GM23338 (cell line): ENCODE results near the gene CCDC82. TPM values are rescaled to one million over a fixed set of nuclear protein-coding genes. Genes with fewer than 3 reads are reported as not detected.

Experiments
- ATAC-seq: fragments of 200-7000 bp; cut with Tn5 transposase; 3 replicates; pipeline ENCODE4 v1.9.1; 2020
- DNase-seq: peaks from one replicate; pipeline ENCODE4 v3.0.0-alpha.2; 2015; ENCODE audit warnings: low spot score
- H2AFZ ChIP-seq: fragments of 200-600 bp; sonication (generic); 2 replicates; pipeline ENCODE4 v1.8.0; 2016; ENCODE audit warnings: antibody characterized with exemption, mild to moderate bottlenecking, moderate library complexity
- H3F3A ChIP-seq: fragments of 200-600 bp; sonication (generic); replicated peaks from 2 replicates; pipeline ENCODE4 v1.8.0; 2017; ENCODE audit warnings: antibody characterized with exemption, mixed run types, low read depth
- H3K27ac ChIP-seq: fragments of 200-600 bp; sonication (generic); 2 replicates; pipeline ENCODE4 v1.6.1; 2016; ENCODE audit warnings: low read depth
- H3K27me3 ChIP-seq: fragments of 200-600 bp; sonication (generic); 2 replicates; pipeline ENCODE4 v1.8.0; 2016; ENCODE audit warnings: mild to moderate bottlenecking, mixed run types, moderate library complexity; ENCODE audit not compliant: insufficient read depth
- H3K36me3 ChIP-seq: fragments of 200-600 bp; sonication (generic); 2 replicates; pipeline ENCODE4 v1.8.0; 2016; ENCODE audit warnings: mild to moderate bottlenecking; ENCODE audit not compliant: insufficient read depth
- H3K4me1 ChIP-seq: fragments of 200-600 bp; sonication (generic); 2 replicates; pipeline ENCODE4 v1.8.0; 2016; ENCODE audit warnings: mild to moderate bottlenecking, moderate library complexity; ENCODE audit not compliant: insufficient read depth
- H3K4me2 ChIP-seq: fragments of 200-600 bp; sonication (generic); 2 replicates; pipeline ENCODE4 v1.7.1; 2017; ENCODE audit warnings: mixed run types
- H3K4me3 ChIP-seq: fragments of 200-600 bp; sonication (generic); 2 replicates; pipeline ENCODE4 v1.6.1; 2016; ENCODE audit warnings: mixed run types
- H3K79me2 ChIP-seq: fragments of 200-600 bp; sonication (generic); replicated peaks from 2 replicates; pipeline ENCODE4 v1.8.0; 2017; ENCODE audit warnings: mild to moderate bottlenecking; ENCODE audit not compliant: insufficient read depth
- H3K9me2 ChIP-seq: fragments of 200-600 bp; sonication (generic); 2 replicates; pipeline ENCODE4 v1.8.0; 2017; ENCODE audit not compliant: insufficient read depth
- H4K20me1 ChIP-seq: fragments of 200-600 bp; sonication (generic); replicated peaks from 2 replicates; pipeline ENCODE4 v1.8.0; 2017; ENCODE audit warnings: mild to moderate bottlenecking; ENCODE audit not compliant: insufficient read depth
- H3K27ac Mint-ChIP-seq: 2 replicates; pipeline ENCODE4 v1.8.0; 2020; ENCODE audit warnings: inconsistent platforms, mild to moderate bottlenecking, moderate library complexity, mixed read lengths
- H3K27me3 Mint-ChIP-seq: 3 replicates; pipeline ENCODE4 v1.8.0; 2022; ENCODE audit warnings: low read depth, mild to moderate bottlenecking, moderate library complexity, mixed read lengths, inconsistent platforms; ENCODE audit not compliant: insufficient read depth, poor library complexity
- H3K36me3 Mint-ChIP-seq: 3 replicates; pipeline ENCODE4 v1.8.0; 2021; ENCODE audit warnings: low read depth, mild to moderate bottlenecking, inconsistent platforms, moderate library complexity, mixed read lengths
- H3K4me1 Mint-ChIP-seq: 3 replicates; pipeline ENCODE4 v1.8.0; 2020; ENCODE audit warnings: mild to moderate bottlenecking, inconsistent platforms, mixed read lengths
- H3K4me3 Mint-ChIP-seq: 3 replicates; pipeline ENCODE4 v1.8.0; 2021; ENCODE audit warnings: moderate library complexity, mild to moderate bottlenecking, inconsistent platforms, mixed read lengths
- H3K9me3 Mint-ChIP-seq: 3 replicates; pipeline ENCODE4 v1.8.0; 2020; ENCODE audit warnings: moderate library complexity, mild to moderate bottlenecking, inconsistent platforms, mixed read lengths
- CREB1 ChIP-seq: fragments of 250-450 bp; sonication (Bioruptor Pico); IDR thresholded peaks from 2 replicates; pipeline ENCODE4 v1.5.0; 2020; ENCODE audit warnings: low read depth, mild to moderate bottlenecking, moderate library complexity
- EZH2 ChIP-seq: fragments of 200-600 bp; sonication (generic); IDR thresholded peaks from one replicate; pipeline ENCODE4 v1.8.0; 2017; ENCODE audit warnings: antibody characterized with exemption, mild to moderate bottlenecking, low read depth; ENCODE audit not compliant: unreplicated experiment
- EZH2phosphoT487 ChIP-seq: fragments of 200-600 bp; sonication (generic); IDR thresholded peaks from one replicate; pipeline ENCODE4 v1.8.1; 2018; ENCODE audit warnings: antibody characterized with exemption; ENCODE audit not compliant: unreplicated experiment
- NANOG ChIP-seq: IDR thresholded peaks from 2 replicates; pipeline ENCODE4 v1.6.1; 2016; ENCODE audit warnings: antibody characterized with exemption, borderline replicate concordance
- POLR2AphosphoS5 ChIP-seq: IDR thresholded peaks from 2 replicates; pipeline ENCODE4 v1.6.1; 2016; ENCODE audit warnings: antibody characterized with exemption, low read depth
- ZNF462 ChIP-seq: fragments of 250-450 bp; sonication (Bioruptor Pico); IDR thresholded peaks from 2 replicates; pipeline ENCODE4 v1.5.0; 2020; ENCODE audit warnings: mild to moderate bottlenecking, moderate library complexity
- polyA plus RNA-seq: library from polyadenylated mRNA; unstranded; fragments of >200 nt; fragmentation: Nextera tagmentation; extraction: Ambion mirVana; gene quantifications from 2 replicates; pipeline ENCODE4 v1.2.1, GENCODE V29; 2016
- total RNA-seq: library from RNA; depleted of rRNA; stranded (reverse); fragments of >200 nt; shearing (Covaris generic); gene quantifications from 2 replicates; pipeline ENCODE4 v1.2.3, GENCODE V29; 2014

The CCDC82 gene
- total and polyA plus RNA-seq, 2 experiments from 2014 or later = 15.7 to 45.8 TPM

GRCh38 chr11:96334219-96334618 is 55.5 kb downstream of the CCDC82 start (continued):
- TF ChIP-seq CREB1 = no peak
- TF ChIP-seq EZH2 = no peak
- no peak for TF ChIP-seq EZH2phosphoT487

- H4K20me1 ChIP-seq = no peaks in the 10 kb centered on the region
- H3K79me2 ChIP-seq = peaks cover 60% of the 10 kb centered on the region
- peak overlapping the region; percentile 0 for H3K4me2 ChIP-seq
- peaks cover 79% of the 10 kb centered on the region for H3K4me1 Mint-ChIP-seq
- H3K36me3 Mint-ChIP-seq = no peaks in the 10 kb centered on the region
- H2AFZ ChIP-seq = no peak overlapping the region
- 0 out of 2 replicates have a peak, but pooled peaks cover 5% of the 10 kb centered on the region for H3F3A ChIP-seq
- H3K4me3 ChIP-seq = peak overlapping the region; percentile 3
- H3K9me2 ChIP-seq = peaks cover 4% of the 10 kb centered on the region; the same call in 1 of the 2 replicates
- DNase-seq = peak; percentile 44
- H3K4me3 Mint-ChIP-seq = peak overlapping the region; percentile 29; the same call in 2 of the 3 replicates
- no peaks in the 10 kb centered on the region for H3K9me3 Mint-ChIP-seq
- H3K27me3 Mint-ChIP-seq = no peaks in the 10 kb centered on the region
- peaks cover 90% of the 10 kb centered on the region for H3K4me1 ChIP-seq
- peak overlapping the region; percentile 26 for H3K27ac ChIP-seq
- peak overlapping the region; percentile 79; the same call in 1 of the 2 replicates for H3K27ac Mint-ChIP-seq
- TF ChIP-seq ZNF462 (CRISPR knock-in tag) (peak; percentile 89), POLR2AphosphoS5 (no peak), NANOG (peak; percentile 66; the same call in 1 of the 2 replicates)
- ATAC-seq = peak; percentile 62
- no peaks in the 10 kb centered on the region for H3K36me3 ChIP-seq
- no peaks in the 10 kb centered on the region for H3K27me3 ChIP-seq
Measured at GRCh38 chr11:96333191-96333719, 56.5 kb downstream of the CCDC82 start.
